OCI-LY3 (cell line): ENCODE data around the gene NUDT8.

ENCODE experiments used
- CTCF ChIP-seq: fragments of 200-600, 300-600 bp; sonication (generic); IDR thresholded peaks from 2 replicates; pipeline ENCODE4 v1.5.1; 2014; ENCODE audit warnings: antibody characterized with exemption, low read length, low read depth
- EZH2phosphoT487 ChIP-seq: fragments of 200-600 bp; shearing (Covaris generic); IDR thresholded peaks from 2 replicates; pipeline ENCODE4 v1.6.1; 2018; ENCODE audit warnings: antibody characterized with exemption, mixed run types, low read depth

- TF ChIP-seq CTCF (no peak), EZH2phosphoT487 (no peak)
These were observed 29.3 kb downstream of the NUDT8 start for GRCh38 chr11:67600324-67601029.
